GM12873 (cell line): Measurements from ENCODE around the gene SEL1L.
A peak's percentile ranks its signal among the peaks of the same experiment; 100 is the strongest.

Experiments used
- TF ChIP-seq, protein P1 (sequence below): IDR thresholded peaks from 2 replicates; pipeline ENCODE4 v1.5.1; 2012; ENCODE audit warnings: low read depth, mild to moderate bottlenecking, moderate library complexity, low read length, control low read depth; ENCODE audit not compliant: insufficient read depth; ENCODE audit errors: missing control alignments

SEL1L gene

DNA sequence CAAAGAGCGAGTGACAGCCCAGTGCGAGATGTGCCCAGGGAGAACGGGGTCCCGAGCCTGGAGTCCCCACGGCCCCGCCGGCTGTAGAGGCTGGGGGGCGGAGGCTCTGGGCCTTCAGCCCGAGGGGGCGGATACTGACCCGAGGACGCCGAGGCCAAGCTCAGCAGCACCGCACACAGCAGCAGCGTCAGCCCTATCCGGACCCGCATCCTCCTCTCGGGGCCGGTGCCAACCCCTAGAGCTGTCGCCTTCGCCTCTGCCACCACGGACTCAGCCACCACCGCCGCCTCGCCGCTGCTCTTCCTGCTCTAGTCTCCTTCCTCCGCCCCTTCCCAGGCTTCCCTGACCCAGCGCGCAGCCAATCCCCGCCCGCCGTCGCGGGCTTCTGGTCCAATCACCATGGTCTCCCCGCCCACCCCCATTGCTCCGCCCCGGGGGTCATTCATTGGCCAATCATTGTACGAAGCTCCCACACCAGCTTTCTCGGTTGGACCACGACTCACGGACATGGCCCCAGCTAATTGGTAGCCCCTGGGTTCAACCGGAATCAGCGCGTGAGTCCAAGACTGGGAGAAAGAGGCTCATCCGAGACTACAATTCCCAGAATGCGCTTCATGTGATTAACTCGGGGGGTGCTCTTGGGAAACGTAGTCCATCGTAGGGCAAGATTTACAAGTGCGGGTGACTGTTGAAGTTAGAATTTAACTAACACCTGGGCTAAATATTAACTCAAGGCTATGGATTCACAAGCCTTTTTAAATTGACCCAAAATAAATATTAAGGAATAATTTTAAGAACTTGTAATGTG is at the start of gene SEL1L:
TSS of gene SEL1L (minus strand) at position 318 of the 808 bp plus-strand sequence. CDS start at position 209, 109 bp downstream.
- TF ChIP-seq, protein P1, sequence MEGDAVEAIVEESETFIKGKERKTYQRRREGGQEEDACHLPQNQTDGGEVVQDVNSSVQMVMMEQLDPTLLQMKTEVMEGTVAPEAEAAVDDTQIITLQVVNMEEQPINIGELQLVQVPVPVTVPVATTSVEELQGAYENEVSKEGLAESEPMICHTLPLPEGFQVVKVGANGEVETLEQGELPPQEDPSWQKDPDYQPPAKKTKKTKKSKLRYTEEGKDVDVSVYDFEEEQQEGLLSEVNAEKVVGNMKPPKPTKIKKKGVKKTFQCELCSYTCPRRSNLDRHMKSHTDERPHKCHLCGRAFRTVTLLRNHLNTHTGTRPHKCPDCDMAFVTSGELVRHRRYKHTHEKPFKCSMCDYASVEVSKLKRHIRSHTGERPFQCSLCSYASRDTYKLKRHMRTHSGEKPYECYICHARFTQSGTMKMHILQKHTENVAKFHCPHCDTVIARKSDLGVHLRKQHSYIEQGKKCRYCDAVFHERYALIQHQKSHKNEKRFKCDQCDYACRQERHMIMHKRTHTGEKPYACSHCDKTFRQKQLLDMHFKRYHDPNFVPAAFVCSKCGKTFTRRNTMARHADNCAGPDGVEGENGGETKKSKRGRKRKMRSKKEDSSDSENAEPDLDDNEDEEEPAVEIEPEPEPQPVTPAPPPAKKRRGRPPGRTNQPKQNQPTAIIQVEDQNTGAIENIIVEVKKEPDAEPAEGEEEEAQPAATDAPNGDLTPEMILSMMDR: no peak

DNA sequence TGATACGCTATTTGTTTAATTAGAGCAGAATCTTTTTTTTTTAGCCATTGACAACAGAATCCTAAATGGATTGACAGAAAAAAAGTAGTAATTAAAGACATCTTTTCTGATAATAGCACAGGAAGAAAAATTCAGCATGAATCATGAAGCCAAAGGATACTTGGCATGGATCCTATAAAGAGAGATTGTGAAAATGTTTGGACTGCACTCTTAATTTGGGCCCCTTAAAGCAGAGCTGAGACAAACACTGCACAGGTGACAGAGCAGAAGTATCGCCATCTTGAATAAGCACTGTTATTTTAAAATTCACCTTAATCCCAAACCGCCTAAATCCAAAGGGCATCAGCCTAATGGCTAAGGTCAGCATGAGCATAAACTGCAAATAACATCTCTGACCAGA is 48.8 kb upstream of the SEL1L start:
- TF ChIP-seq, protein P1: no peak

DNA sequence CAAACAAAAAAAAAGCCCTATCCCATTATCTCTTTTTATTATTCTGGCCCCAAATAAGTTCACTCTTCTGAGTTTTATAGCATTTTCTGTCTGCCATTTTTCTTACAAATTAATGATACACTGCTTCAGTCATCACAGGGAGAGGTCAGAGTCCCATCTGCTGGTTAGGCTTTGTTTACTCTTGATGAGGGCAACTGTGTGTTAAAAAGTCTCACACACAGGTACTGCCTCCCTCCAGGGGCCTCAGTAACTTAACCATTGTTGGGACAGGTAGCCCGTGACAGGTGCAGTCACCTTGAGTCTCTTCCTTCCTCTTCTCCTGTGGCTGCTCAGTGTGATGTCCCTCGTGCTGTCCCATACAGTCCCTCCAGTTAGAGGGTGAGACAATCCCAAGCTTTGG is 45.5 kb upstream of the SEL1L start:
- TF ChIP-seq, protein P1: no peak

DNA sequence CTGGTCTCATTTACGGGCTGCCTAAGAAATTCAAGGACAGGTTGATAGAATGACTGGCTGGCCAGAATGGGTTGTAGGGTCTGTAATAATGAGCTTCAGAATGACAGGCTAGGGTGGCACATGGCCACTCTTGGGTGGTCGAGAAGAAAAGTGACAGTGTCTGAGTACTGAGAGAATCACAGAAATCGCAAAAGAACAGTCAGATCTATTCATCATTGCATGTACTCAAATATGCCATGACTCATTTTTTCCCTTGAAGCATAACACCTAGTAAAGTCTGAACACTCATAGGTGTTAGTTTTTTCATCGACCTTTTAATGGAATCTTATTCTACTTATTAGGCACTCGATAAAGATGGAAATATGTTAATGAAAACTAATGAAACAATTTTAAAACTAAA is 37.8 kb upstream of the SEL1L start:
- TF ChIP-seq, protein P1: no peak

DNA sequence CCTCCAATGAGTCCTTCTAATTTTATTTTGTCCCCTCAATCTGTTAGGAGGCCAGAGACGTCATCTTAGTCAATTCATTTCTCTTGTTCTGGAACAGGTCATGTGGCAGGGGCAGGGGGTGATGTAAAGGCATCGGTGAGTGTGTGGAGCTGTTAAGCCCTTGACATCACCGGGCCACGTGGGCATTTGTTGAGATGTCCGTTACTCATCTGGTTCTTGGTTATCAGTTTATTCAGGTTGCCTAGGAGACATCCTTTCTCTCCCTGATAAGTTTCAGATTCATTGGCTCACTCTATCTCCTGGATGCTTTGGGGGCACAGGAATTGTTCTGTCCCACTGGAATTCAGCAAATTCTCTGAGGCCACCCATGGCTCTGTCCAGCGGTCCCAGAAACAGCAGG is 33.6 kb upstream of the SEL1L start:
- TF ChIP-seq, protein P1: no peak

DNA sequence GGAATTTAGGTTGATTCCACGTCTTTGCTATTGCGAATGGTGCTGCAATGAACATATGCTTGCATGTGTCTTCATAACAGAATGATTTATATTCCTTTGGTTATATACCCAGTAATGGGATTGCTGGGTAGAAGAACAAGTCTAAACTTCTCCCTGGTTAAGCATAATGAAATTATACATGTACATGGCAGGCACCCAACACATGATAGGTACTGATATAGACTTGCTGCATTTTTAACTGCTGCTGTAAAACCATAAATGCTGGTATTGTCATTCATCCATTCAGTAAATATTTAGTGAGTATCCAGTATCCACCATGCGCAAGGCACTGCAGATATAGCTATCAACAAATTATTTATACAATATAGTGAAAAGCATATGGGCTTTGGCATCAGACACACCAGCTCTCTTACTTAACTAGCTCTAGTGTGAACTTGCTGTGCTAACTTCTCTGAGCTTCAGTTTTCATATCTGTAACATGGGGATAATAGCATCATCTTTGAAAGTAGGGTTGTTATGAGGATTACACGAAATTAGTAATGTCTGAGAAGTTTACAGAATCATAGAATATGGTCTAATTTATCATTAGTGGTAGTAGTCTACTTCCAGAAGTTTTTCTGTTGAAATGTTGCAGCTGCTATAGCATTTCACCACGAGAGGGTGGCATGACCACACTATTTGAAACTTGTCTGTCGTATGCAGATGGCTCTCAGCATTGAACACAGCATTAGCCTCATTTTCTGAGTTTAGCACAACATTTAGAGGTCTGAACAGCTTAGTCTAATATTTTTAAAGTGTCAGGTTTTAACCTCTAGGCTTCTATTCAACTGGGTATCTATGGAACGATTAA is 32.0 kb upstream of the SEL1L start:
- TF ChIP-seq, protein P1: peak; percentile 59

DNA sequence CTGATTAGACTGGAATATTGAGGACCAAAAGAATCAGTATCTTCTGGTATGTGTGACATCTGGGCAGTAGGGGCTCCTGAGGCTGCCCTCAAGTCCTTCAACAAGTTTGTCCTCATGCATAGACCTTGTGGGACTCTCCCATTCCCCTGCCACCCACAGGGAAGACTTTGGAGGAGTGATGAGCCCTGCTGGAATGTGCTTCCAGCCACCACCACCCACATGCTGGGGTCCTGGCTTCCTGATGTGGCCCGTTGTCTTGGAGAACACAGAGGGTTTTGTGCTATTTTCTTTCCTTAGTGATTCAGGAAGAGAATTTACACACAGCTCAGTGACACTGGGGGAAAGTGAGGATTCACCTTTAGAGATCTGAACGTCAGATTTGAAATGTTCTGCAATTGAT is 29.2 kb upstream of the SEL1L start:
- TF ChIP-seq, protein P1: no peak
